ENCODE data around the gene STOML1. TPM values are rescaled to one million over a fixed set of nuclear protein-coding genes. Genes with fewer than 3 reads are reported as not detected.

Gene STOML1
- total RNA-seq, 1 donor from 2014 or later = 17.1 TPM

GRCh38 chr15:73989001-73989798 lies 2.9 kb downstream of the STOML1 start:
- H3K27ac Mint-ChIP-seq (ENCODE audit: unreplicated experiment) = peak overlapping the region; percentile 85
- no peak for DNase-seq (ENCODE audit: extremely low spot score, unreplicated experiment)
- H3K9me3 Mint-ChIP-seq (ENCODE audit: unreplicated experiment) = no peaks in the 10 kb centered on the region
- TF ChIP-seq, protein P1, sequence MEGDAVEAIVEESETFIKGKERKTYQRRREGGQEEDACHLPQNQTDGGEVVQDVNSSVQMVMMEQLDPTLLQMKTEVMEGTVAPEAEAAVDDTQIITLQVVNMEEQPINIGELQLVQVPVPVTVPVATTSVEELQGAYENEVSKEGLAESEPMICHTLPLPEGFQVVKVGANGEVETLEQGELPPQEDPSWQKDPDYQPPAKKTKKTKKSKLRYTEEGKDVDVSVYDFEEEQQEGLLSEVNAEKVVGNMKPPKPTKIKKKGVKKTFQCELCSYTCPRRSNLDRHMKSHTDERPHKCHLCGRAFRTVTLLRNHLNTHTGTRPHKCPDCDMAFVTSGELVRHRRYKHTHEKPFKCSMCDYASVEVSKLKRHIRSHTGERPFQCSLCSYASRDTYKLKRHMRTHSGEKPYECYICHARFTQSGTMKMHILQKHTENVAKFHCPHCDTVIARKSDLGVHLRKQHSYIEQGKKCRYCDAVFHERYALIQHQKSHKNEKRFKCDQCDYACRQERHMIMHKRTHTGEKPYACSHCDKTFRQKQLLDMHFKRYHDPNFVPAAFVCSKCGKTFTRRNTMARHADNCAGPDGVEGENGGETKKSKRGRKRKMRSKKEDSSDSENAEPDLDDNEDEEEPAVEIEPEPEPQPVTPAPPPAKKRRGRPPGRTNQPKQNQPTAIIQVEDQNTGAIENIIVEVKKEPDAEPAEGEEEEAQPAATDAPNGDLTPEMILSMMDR (IDR thresholded peaks at IDR 0.05) = no peak
- H3K4me3 Mint-ChIP-seq (ENCODE audit: unreplicated experiment) = no peak overlapping the region
- no peaks in the 10 kb centered on the region for H3K27me3 Mint-ChIP-seq (ENCODE audit: unreplicated experiment)
- H3K4me1 Mint-ChIP-seq (ENCODE audit: unreplicated experiment) = peaks cover 71% of the 10 kb centered on the region
- H3K36me3 Mint-ChIP-seq (ENCODE audit: unreplicated experiment) = no peaks in the 10 kb centered on the region

GRCh38 chr15:73988445-73988969 lies 3.6 kb downstream of the STOML1 start:
- no peak overlapping the region for H3K4me3 Mint-ChIP-seq (ENCODE audit: unreplicated experiment)
- TF ChIP-seq, protein P1 (IDR thresholded peaks at IDR 0.05) = no peak
- no peak for DNase-seq (ENCODE audit: extremely low spot score, unreplicated experiment)
- no peaks in the 10 kb centered on the region for H3K36me3 Mint-ChIP-seq (ENCODE audit: unreplicated experiment)
- no peaks in the 10 kb centered on the region for H3K9me3 Mint-ChIP-seq (ENCODE audit: unreplicated experiment)
- peak overlapping the region; percentile 85 for H3K27ac Mint-ChIP-seq (ENCODE audit: unreplicated experiment)
- H3K27me3 Mint-ChIP-seq (ENCODE audit: unreplicated experiment) = no peaks in the 10 kb centered on the region
- peaks cover 71% of the 10 kb centered on the region for H3K4me1 Mint-ChIP-seq (ENCODE audit: unreplicated experiment)

GRCh38 chr15:73987681-73988444 lies 4.2 kb downstream of the STOML1 start:
- Mint-ChIP-seq H3K27ac (ENCODE audit: unreplicated experiment) (peak overlapping the region; percentile 44), H3K4me3 (ENCODE audit: unreplicated experiment) (no peak overlapping the region), H3K36me3 (ENCODE audit: unreplicated experiment) (no peaks in the 10 kb centered on the region), H3K4me1 (ENCODE audit: unreplicated experiment) (peaks cover 75% of the 10 kb centered on the region), H3K9me3 (ENCODE audit: unreplicated experiment) (no peaks in the 10 kb centered on the region), H3K27me3 (ENCODE audit: unreplicated experiment) (no peaks in the 10 kb centered on the region)
- TF ChIP-seq, protein P1 (IDR thresholded peaks at IDR 0.05) = no peak
- DNase-seq (ENCODE audit: extremely low spot score, unreplicated experiment) = no peak

- no peaks in the 10 kb centered on the region for H3K27me3 Mint-ChIP-seq (ENCODE audit: unreplicated experiment)
- no peak overlapping the region for H3K4me3 Mint-ChIP-seq (ENCODE audit: unreplicated experiment)
These were observed 4.8 kb downstream of the STOML1 start for GRCh38 chr15:73987250-73987649.

More at GRCh38 chr15:73987250-73987649, 4.8 kb downstream of the STOML1 start:
- Mint-ChIP-seq H3K36me3 (ENCODE audit: unreplicated experiment) (no peaks in the 10 kb centered on the region), H3K9me3 (ENCODE audit: unreplicated experiment) (no peaks in the 10 kb centered on the region), H3K4me1 (ENCODE audit: unreplicated experiment) (peaks cover 75% of the 10 kb centered on the region), H3K27ac (ENCODE audit: unreplicated experiment) (peak overlapping the region; percentile 19)
- TF ChIP-seq, protein P1 (IDR thresholded peaks at IDR 0.05) = no peak
- no peak for DNase-seq (ENCODE audit: extremely low spot score, unreplicated experiment)

Measured in osteocyte (in vitro differentiated cells).